ENCODE data around the gene FAT1.
A peak's percentile ranks its signal among the peaks of the same experiment; 100 is the strongest.

- peak in 2 of 3 donors; percentile 28 to 39 for TF ChIP-seq POLR2AphosphoS5 (IDR thresholded peaks at IDR 0.05)
- no peak for TF ChIP-seq CTCF (IDR thresholded peaks at IDR 0.05)
- no peak for TF ChIP-seq EP300 (IDR thresholded peaks at IDR 0.05; ENCODE audit: low read depth)
- no peak for TF ChIP-seq POLR2A (IDR thresholded peaks at IDR 0.05)
Measured at GRCh38 chr4:186704057-186704456, 19.6 kb downstream of the FAT1 start.
